A549 (cell line): ENCODE data around the gene C17orf113.
A peak's percentile ranks its signal among the peaks of the same experiment; 100 is the strongest.

Experiments used
- CTCF ChIP-seq: fragments of >200 bp; sonication (Bioruptor Twin); formaldehyde crosslinking; IDR thresholded peaks from 3 replicates; pipeline ENCODE4 v1.5.1; 2016
- ESRRA ChIP-seq: fragments of 150-350 bp; IDR thresholded peaks from 2 replicates; pipeline ENCODE4 v1.6.1; 2014; ENCODE audit warnings: mild to moderate bottlenecking, low read length, borderline replicate concordance
- JUN ChIP-seq, 2 experiments: fragments of >200 bp; sonication (Bioruptor Twin); formaldehyde crosslinking; IDR thresholded peaks; 2 replicates in 1 of 2; 3 replicates in 1 of 2; pipeline ENCODE4 v1.6.1; 2016 to 2017
- USF2 ChIP-seq: fragments of 450-650 bp; IDR thresholded peaks from 2 replicates; pipeline ENCODE4 v1.6.1; 2014; ENCODE audit warnings: antibody characterized with exemption

- TF ChIP-seq CTCF (no peak; the same call in 2 of the 3 replicates), JUN (IDR thresholded peaks at IDR 0.05) (peak; percentile 81 to 97; a peak in 4 of 5 replicates), USF2 (peak; percentile 34; the same call in 1 of the 2 replicates), ESRRA (no peak)
Observed at GRCh38 chr17:42016941-42017865, 33.2 kb downstream of the C17orf113 start, which contains the start of gene DNAJC7.
